PC-3 (cell line): ENCODE measurements around the gene PABPN1L.

ENCODE experiments used
- CTCF ChIP-seq: fragments of 300-600 bp; sonication (generic); conservative IDR thresholded peaks from 2 replicates; pipeline ENCODE4 v1.5.1; 2017; ENCODE audit warnings: antibody characterized with exemption, low read depth, mild to moderate bottlenecking, low read length
- EZH2 ChIP-seq: fragments of 300-600 bp; sonication (generic); IDR thresholded peaks from one replicate; pipeline ENCODE4 v1.6.1; 2017; ENCODE audit warnings: antibody characterized with exemption, mild to moderate bottlenecking, low read length; ENCODE audit not compliant: unreplicated experiment
- EZH2phosphoT487 ChIP-seq: fragments of 300-600 bp; sonication (generic); IDR thresholded peaks from 2 replicates; pipeline ENCODE4 v1.6.1; 2018; ENCODE audit warnings: mild to moderate bottlenecking, antibody characterized with exemption, low read length, borderline replicate concordance

GRCh38 chr16:88879788-88880055 is 13.3 kb upstream of the PABPN1L start:
- TF ChIP-seq CTCF (no peak), EZH2 (no peak), EZH2phosphoT487 (no peak)
